ENCODE results near the gene MAGEA2B. TPM values are rescaled to one million over a fixed set of nuclear protein-coding genes. Genes with fewer than 3 reads are reported as not detected.
"Not testable (repeated sequence)": the region's sequence is repeated elsewhere in the genome, so short reads cannot be mapped to it uniquely, and the experiment has no call there.

MAGEA2B gene, protein sequence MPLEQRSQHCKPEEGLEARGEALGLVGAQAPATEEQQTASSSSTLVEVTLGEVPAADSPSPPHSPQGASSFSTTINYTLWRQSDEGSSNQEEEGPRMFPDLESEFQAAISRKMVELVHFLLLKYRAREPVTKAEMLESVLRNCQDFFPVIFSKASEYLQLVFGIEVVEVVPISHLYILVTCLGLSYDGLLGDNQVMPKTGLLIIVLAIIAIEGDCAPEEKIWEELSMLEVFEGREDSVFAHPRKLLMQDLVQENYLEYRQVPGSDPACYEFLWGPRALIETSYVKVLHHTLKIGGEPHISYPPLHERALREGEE
- not detected for total RNA-seq

DNA sequence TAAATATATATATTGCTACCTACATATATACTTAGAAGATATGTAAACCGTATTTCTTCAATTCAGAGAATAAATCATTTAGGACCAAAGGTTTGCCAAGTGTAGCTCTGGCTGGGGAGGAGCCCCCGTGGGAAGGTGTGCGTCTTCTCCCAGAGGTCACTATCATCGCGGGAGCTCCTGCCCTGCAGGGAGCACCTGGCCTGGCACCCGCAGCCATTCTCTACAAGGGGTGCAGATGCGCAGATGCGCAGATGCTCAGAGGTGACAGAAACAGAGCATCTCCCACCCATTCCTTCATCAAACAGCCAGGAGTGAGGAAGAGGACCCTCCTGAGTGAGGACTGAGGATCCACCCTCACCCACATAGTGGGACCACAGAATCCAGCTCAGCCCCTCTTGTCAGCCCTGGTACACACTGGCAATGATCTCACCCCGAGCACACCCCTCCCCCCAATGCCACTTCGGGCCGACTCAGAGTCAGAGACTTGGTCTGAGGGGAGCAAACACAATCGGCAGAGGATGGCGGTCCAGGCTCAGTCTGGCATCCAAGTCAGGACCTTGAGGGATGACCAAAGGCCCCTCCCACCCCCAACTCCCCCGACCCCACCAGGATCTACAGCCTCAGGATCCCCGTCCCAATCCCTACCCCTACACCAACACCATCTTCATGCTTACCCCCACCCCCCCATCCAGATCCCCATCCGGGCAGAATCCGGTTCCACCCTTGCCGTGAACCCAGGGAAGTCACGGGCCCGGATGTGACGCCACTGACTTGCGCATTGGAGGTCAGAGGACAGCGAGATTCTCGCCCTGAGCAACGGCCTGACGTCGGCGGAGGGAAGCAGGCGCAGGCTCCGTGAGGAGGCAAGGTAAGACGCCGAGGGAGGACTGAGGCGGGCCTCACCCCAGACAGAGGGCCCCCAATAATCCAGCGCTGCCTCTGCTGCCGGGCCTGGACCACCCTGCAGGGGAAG is at the start of gene MAGEA2B:
TSS of gene MAGEA2B (plus strand) at position 814 of the 973 bp plus-strand sequence. CDS start 2,479 bp downstream, outside the sequence.
- DNase-seq (ENCODE audit: low spot score), result not testable (repeated sequence)

DNA sequence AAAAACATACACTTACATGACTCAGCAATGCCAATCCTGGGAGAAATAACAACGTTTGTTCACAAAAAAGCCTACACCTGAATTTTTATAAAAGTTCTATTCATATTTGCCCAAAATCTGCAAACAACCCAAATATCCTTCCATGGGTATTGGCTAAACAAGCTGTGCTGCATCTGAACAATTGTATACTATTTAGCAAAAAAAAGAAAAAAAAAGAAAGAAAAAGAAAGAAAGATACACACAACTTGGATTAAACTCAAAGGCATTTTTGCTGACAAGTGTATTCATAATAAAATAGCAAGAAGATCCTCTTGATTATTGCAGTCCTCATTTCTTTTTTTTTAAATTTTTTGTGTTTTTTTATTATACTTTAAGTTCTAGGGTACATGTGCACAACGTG is 40.3 kb upstream of the MAGEA2B start:
- no peak for DNase-seq (ENCODE audit: low spot score)

DNA sequence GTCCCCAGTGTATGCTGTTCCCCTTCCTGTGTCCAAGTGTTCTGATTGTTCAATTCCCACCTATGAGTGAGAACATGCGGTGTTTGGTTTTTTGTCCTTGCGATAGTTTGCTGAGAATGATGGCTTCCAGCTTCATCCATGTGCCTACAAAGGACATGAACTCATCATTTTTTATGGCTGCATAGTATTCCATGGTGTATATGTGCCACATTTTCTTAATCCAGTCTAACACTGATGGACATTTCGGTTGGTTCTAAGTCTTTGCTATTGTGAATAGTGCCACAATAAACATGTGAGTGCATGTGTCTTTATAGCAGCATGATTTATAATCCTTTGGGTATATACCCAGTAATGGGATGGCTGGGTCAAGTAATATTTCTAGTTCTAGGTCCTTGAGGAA is 39.8 kb upstream of the MAGEA2B start:
- DNase-seq (ENCODE audit: low spot score), result not testable (repeated sequence)

DNA sequence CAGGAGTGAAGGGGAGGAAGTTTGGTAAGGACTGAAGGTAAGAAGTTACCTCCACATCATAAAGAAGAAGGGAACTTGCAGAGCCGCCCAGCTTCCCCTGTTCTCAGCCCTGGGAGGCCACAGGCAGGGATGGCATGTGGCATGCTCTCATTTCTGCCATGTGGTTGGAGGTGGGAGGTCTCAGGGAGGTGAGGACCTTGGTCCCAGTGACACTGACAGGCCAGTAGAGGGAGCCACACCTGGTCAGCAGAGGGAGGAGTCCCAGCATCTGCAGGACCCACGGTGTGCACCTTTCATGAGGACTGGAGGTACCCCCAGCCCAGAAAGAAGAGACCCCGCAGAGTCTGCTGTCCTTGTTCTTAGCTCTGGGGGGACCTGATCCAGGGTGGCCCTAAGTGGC is 33.4 kb upstream of the MAGEA2B start:
- DNase-seq (ENCODE audit: low spot score), result not testable (repeated sequence)

DNA sequence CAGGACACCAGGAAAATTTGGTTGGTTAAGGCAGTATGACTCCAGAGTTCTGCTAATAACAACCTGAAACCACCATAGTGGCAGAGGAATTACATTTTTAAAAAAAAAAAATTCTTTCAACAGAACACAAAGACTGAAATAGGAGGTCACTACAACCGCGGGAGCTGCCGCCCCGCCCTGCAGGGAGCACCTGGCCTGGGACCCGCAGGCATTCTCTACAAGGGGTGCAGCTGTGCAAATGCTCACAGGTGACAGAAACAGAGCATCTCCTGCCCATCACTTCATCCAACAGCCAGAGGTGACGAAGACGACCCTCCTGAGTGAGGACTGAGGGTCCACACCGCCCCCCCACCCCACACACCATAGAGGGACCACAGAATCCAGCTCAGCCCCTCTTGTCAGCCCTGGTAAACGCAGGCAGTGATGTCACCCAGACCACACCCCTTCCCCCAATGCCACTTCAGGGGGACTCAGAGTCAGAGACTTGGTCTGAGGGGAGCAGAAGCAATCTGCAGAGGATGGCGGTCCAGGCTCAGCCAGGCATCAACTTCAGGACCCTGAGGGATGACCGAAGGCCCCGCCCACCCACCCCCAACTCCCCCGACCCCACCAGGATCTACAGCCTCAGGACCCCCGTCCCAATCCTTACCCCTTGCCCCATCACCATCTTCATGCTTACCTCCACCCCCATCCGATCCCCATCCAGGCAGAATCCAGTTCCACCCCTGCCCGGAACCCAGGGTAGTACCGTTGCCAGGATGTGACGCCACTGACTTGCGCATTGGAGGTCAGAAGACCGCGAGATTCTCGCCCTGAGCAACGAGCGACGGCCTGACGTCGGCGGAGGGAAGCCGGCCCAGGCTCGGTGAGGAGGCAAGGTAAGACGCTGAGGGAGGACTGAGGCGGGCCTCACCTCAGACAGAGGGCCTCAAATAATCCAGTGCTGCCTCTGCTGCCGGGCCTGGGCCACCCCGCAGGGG is 16.2 kb upstream of the MAGEA2B start, which contains the start of gene MAGEA3:
TSS of gene MAGEA3 (plus strand) at position 843 of the 980 bp plus-strand sequence. CDS start 2,039 bp downstream, outside the sequence.
- DNase-seq (ENCODE audit: low spot score), result not testable (repeated sequence)

DNA sequence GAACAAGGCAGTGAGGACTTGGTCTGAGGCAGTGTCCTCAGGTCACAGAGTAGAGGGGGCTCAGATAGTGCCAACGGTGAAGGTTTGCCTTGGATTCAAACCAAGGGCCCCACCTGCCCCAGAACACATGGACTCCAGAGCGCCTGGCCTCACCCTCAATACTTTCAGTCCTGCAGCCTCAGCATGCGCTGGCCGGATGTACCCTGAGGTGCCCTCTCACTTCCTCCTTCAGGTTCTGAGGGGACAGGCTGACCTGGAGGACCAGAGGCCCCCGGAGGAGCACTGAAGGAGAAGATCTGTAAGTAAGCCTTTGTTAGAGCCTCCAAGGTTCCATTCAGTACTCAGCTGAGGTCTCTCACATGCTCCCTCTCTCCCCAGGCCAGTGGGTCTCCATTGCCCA is 14.0 kb upstream of the MAGEA2B start:
- not testable (repeated sequence) for DNase-seq (ENCODE audit: low spot score)

DNA sequence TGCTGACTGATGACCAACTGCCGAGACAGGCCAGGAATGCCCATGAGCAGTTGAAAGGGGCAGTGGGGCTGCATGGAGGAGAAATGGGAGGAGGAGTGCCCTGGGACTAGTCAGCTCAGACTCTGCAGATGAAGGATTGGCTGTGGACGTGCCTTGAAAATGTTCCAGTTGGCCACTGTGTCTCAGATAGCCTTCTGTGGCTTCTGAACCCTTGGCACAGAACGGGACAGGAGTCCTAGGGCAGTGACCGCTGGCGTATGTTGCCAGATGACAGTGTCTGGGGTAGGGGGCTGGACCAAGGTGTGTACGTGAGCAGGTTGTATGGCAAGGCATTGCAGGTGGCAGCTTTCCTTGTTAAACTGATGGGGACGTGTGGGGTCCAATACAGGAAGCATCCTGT is 7.9 kb upstream of the MAGEA2B start:
- not testable (repeated sequence) for DNase-seq (ENCODE audit: low spot score)

DNA sequence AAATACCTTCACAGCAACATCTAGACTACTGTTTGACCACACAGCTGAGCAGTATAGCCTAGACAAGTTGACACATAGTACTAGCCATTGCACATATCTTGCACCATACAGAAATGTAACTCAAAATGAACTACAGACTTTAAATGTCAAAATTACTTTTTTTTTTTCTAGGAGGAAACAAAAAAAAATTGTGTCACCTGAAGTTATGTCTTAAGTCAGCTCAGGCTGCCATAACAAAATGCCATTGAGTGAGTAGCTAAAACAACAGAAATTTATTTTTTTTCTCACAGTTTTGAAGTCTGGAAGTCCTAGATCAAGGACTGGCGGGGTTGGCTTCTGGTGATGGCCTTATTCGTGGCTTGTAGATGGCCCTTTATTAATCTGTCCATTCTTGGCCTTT is 5.3 kb upstream of the MAGEA2B start, which contains the start of gene CSAG2:
TSS of gene CSAG2 (minus strand) at position 101 of the 400 bp plus-strand sequence. CDS start 161 bp downstream, outside the sequence.
- not testable (repeated sequence) for DNase-seq (ENCODE audit: low spot score)

DNA sequence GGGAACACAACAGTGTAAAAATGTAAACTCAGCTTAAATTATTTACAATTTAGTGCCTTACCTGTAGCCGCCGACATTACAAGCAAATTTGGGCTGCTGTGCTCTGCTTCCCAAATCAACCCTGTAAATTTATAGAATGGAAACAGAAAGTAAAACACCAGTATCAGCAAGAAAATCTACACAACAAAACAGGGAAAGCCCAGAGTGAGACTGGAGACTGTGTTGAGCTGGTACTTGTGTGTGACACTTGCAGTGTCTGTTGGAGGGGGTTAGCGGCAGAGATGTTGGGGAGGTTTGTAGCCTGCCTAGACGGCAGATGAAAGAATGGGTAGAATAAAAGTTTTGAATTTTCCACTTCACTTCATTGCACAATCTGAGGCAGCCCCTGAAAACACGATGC is 1.2 kb upstream of the MAGEA2B start:
- DNase-seq (ENCODE audit: low spot score), result not testable (repeated sequence)

DNA sequence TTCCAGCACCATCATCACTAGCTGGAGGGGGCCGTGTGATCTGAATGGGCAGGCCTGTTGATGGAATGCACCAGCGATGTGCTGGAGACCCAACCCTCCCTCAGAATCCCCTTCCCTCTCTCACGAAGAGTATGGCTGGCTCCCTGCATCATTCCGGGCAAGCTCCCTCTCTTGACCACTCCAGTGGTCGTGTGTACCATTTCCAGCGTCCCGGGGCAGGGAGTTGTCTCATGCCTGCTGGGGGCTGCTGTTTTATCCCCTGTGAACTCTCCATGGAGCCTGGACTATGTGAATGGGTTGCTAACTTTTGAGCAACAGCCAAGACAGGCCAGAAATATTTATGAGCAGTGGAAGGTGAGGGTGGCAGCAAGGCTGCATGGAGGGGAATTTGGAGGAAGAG is 11.0 kb downstream of the MAGEA2B start:
- no peak for DNase-seq (ENCODE audit: low spot score)

DNA sequence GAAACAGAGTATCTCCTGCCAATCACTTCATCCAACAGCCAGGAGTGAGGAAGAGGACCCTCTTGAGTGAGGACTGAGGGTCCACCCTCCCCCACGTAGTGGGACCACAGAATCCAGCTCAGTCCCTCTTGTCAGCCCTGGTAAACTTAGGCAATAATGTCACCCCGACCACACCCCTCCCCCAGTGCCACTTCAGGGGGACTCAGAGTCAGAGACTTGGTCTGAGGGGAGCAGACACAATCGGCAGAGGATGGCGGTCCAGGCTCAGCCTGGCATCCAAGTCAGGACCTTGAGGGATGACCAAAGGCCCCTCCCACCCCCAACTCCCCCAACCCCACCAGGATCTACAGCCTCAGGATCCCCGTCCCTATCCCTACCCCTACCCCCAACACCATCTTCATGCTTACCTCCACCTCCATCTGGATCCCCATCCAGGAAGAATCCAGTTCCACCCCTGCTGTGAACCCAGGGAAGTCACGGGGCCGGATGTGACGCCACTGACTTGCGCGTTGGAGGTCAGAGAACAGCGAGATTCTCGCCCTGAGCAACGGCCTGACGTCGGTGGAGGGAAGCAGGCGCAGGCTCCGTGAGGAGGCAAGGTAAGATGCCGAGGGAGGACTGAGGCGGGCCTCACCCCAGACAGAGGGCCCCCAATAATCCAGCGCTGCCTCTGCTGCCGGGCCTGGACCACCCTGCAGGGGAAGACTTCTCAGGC is 19.0 kb downstream of the MAGEA2B start, which contains the start of the genes CSAG1 and MAGEA12:
TSS of gene CSAG1 (minus strand) at position 461 of the 715 bp plus-strand sequence. CDS start 1,261 bp downstream, outside the sequence.
TSS of gene MAGEA12 (plus strand) at position 497 of the 715 bp plus-strand sequence. CDS start 2,405 bp downstream, outside the sequence.
- DNase-seq (ENCODE audit: low spot score), result no peak

DNA sequence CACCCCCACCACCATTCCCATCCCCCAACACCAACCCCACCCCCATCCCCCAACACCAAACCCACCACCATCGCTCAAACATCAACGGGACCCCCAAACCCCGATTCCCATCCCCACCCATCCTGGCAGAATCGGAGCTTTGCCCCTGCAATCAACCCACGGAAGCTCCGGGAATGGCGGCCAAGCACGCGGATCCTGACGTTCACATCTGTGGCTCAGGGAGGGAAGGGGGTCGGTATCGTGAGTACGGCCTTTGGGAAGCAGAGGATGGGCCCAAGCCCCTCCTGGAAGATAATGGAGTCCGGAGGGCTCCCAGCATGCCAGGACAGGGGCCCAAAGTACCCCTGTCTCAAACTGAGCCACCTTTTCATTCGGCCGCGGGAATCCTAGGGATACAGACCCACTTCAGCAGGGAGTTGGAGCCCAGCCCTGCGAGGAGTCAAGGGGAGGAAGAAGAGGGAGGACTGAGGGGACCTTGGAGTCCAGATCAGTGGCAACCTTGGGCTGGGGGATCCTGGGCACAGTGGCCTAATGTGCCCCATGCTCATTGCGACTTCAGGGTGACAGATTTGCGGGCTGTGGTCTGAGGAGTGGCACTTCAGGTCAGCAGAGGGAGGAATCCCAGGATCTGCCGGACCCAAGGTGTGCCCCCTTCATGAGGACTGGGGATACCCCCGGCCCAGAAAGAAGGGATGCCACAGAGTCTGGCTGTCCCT is 19.9 kb downstream of the MAGEA2B start:
- not testable (repeated sequence) for DNase-seq (ENCODE audit: low spot score)

DNA sequence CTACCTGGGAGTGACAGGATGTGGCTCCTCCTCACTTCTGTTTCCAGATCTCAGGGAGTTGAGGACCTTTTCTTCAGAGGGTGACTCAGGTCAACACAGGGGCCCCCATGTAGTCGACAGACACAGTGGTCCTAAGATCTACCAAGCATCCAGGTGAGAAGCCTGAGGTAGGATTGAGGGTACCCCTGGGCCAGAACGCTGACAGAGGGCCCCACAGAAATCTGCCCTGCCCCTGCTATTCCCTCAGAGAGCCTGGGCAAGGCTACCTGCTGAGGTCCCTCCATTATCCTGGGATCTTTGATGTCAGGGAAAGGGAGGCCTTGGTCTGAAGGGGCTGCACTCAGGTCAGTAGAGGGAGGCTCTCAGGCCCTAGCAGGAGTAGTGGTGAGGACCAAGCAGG is 20.7 kb downstream of the MAGEA2B start:
- no peak for DNase-seq (ENCODE audit: low spot score)

DNA sequence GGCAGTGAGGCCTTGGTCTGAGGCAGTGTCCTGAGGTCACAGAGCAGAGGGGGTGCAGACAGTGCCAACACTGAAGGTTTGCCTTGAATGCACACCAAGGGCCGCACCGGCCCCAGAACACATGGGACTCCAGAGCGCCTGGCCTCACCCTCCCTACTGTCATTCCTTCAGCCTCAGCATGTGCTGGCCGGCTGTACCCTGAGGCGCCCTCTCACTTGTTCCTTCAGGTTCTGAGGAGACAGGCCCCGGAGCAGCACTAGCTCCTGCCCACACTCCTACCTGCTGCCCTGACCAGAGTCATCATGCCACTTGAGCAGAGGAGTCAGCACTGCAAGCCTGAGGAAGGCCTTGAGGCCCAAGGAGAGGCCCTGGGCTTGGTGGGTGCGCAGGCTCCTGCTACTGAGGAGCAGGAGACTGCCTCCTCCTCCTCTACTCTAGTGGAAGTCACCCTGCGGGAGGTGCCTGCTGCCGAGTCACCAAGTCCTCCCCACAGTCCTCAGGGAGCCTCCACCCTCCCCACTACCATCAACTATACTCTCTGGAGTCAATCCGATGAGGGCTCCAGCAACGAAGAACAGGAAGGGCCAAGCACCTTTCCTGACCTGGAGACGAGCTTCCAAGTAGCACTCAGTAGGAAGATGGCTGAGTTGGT is 21.6 kb downstream of the MAGEA2B start:
- no peak for DNase-seq (ENCODE audit: low spot score)

DNA sequence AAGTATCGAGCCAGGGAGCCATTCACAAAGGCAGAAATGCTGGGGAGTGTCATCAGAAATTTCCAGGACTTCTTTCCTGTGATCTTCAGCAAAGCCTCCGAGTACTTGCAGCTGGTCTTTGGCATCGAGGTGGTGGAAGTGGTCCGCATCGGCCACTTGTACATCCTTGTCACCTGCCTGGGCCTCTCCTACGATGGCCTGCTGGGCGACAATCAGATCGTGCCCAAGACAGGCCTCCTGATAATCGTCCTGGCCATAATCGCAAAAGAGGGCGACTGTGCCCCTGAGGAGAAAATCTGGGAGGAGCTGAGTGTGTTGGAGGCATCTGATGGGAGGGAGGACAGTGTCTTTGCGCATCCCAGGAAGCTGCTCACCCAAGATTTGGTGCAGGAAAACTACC is 22.1 kb downstream of the MAGEA2B start:
- DNase-seq (ENCODE audit: low spot score), result not testable (repeated sequence)

DNA sequence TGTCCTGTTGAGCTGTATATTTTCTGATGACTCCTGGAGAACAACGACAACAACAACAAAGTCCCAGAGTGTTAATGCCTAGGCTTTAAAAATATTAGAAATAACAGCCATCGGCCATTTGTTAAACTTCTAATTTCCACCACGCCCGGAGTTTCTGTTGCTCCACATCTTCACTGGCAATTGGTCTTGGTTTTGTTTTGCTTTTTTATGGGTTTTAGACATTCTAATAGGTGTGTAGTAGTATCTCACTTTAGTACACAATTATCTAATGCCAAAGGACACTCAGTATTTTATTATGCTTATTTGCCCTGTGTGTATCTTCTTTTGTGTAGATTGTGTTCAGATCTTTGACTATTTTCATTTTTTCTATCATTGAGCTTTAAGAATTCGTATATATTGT is 24.1 kb downstream of the MAGEA2B start:
- DNase-seq (ENCODE audit: low spot score), result no peak

DNA sequence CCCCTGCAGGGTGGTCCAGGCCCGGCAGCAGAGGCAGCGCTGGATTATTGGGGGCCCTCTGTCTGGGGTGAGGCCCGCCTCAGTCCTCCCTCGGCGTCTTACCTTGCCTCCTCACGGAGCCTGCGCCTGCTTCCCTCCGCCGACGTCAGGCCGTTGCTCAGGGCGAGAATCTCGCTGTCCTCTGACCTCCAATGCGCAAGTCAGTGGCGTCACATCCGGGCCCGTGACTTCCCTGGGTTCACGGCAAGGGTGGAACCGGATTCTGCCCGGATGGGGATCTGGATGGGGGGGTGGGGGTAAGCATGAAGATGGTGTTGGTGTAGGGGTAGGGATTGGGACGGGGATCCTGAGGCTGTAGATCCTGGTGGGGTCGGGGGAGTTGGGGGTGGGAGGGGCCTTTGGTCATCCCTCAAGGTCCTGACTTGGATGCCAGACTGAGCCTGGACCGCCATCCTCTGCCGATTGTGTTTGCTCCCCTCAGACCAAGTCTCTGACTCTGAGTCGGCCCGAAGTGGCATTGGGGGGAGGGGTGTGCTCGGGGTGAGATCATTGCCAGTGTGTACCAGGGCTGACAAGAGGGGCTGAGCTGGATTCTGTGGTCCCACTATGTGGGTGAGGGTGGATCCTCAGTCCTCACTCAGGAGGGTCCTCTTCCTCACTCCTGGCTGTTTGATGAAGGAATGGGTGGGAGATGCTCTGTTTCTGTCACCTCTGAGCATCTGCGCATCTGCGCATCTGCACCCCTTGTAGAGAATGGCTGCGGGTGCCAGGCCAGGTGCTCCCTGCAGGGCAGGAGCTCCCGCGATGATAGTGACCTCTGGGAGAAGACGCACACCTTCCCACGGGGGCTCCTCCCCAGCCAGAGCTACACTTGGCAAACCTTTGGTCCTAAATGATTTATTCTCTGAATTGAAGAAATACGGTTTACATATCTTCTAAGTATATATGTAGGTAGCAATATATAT is 39.5 kb downstream of the MAGEA2B start, which contains the start of gene MAGEA2:
TSS of gene MAGEA2 (minus strand) at position 157 of the 965 bp plus-strand sequence. CDS start 2,479 bp downstream, outside the sequence.
- DNase-seq (ENCODE audit: low spot score), result not testable (repeated sequence)
